H9 (cell line): ENCODE measurements around the gene PNPLA7. TPM values are rescaled to one million over a fixed set of nuclear protein-coding genes. Genes with fewer than 3 reads are reported as not detected.
A peak's percentile ranks its signal among the peaks of the same experiment; 100 is the strongest.

Experiments
- DNase-seq: peaks from one replicate; pipeline ENCODE4 v3.0.0-alpha.2; 2017
- H2AFZ ChIP-seq: one replicate; pipeline ENCODE4 v1.6.1; 2013; ENCODE audit warnings: mild to moderate bottlenecking, low read length, control low read depth, moderate library complexity
- H2AK5ac ChIP-seq: 2 replicates; pipeline ENCODE4 v1.6.1; 2013; ENCODE audit warnings: low read length, control low read depth, mixed read lengths; ENCODE audit not compliant: insufficient read length
- H2BK120ac ChIP-seq: one replicate; pipeline ENCODE4 v1.6.1; 2013; ENCODE audit warnings: low read depth, mild to moderate bottlenecking, low read length, control low read depth, inconsistent platforms; ENCODE audit not compliant: poor library complexity, severe bottlenecking
- H2BK12ac ChIP-seq: 2 replicates; pipeline ENCODE4 v1.6.1; 2013; ENCODE audit warnings: low read length, control low read depth, mixed read lengths, low read depth; ENCODE audit not compliant: insufficient read length
- H2BK15ac ChIP-seq: 2 replicates; pipeline ENCODE4 v1.6.1; 2013; ENCODE audit warnings: low read depth, low read length, control low read depth
- H2BK20ac ChIP-seq: one replicate; pipeline ENCODE4 v1.6.1; 2013; ENCODE audit warnings: low read depth, mild to moderate bottlenecking, low read length, control low read depth, inconsistent platforms; ENCODE audit not compliant: poor library complexity, severe bottlenecking
- H2BK5ac ChIP-seq: 2 replicates; pipeline ENCODE4 v1.6.1; 2013; ENCODE audit warnings: low read length, control low read depth, mixed read lengths; ENCODE audit not compliant: insufficient read length
- H3K14ac ChIP-seq: 2 replicates; pipeline ENCODE4 v1.6.1; 2013; ENCODE audit warnings: low read length, control low read depth; ENCODE audit not compliant: insufficient read depth
- H3K18ac ChIP-seq: 2 replicates; pipeline ENCODE4 v1.6.1; 2013; ENCODE audit warnings: low read depth, mild to moderate bottlenecking, mixed read lengths, low read length, control low read depth; ENCODE audit not compliant: insufficient read length
- H3K23ac ChIP-seq: 2 replicates; pipeline ENCODE4 v1.6.1; 2013; ENCODE audit warnings: low read length, control low read depth, mixed read lengths, low read depth; ENCODE audit not compliant: insufficient read length
- H3K23me2 ChIP-seq: 2 replicates; pipeline ENCODE4 v1.6.1; 2013; ENCODE audit warnings: low read depth, mild to moderate bottlenecking, mixed read lengths, low read length, control low read depth; ENCODE audit not compliant: insufficient read length, poor library complexity, severe bottlenecking
- H3K27ac ChIP-seq: 2 replicates; pipeline ENCODE4 v1.5.1; 2013; ENCODE audit warnings: low read length, control low read depth, mixed read lengths, low read depth; ENCODE audit not compliant: insufficient read length
- H3K27me3 ChIP-seq: 2 replicates; pipeline ENCODE4 v1.6.1; 2013; ENCODE audit warnings: low read length, control low read depth, inconsistent platforms; ENCODE audit not compliant: insufficient read depth
- H3K4ac ChIP-seq: 2 replicates; pipeline ENCODE4 v1.6.1; 2013; ENCODE audit warnings: low read depth, mild to moderate bottlenecking, control low read depth, inconsistent platforms, low read length, moderate library complexity
- H3K4me1 ChIP-seq: 2 replicates; pipeline ENCODE4 v1.6.1; 2013; ENCODE audit warnings: low read length, control low read depth, inconsistent platforms; ENCODE audit not compliant: insufficient read depth
- H3K4me2 ChIP-seq: 2 replicates; pipeline ENCODE4 v1.6.1; 2013; ENCODE audit warnings: low read length, control low read depth, mixed read lengths; ENCODE audit not compliant: insufficient read length, insufficient read depth
- H3K56ac ChIP-seq: 2 replicates; pipeline ENCODE4 v1.6.1; 2013; ENCODE audit warnings: low read depth, mild to moderate bottlenecking, mixed read lengths, low read length, control low read depth; ENCODE audit not compliant: insufficient read length
- H3K79me1 ChIP-seq: 2 replicates; pipeline ENCODE4 v1.6.1; 2013; ENCODE audit warnings: low read depth, mild to moderate bottlenecking, moderate library complexity, low read length, control low read depth, inconsistent platforms; ENCODE audit not compliant: insufficient read depth, poor library complexity, severe bottlenecking
- H3K79me2 ChIP-seq: 2 replicates; pipeline ENCODE4 v1.6.1; 2013; ENCODE audit warnings: low read length, control low read depth, inconsistent platforms; ENCODE audit not compliant: insufficient read depth
- H3K9ac ChIP-seq: 2 replicates; pipeline ENCODE4 v1.6.1; 2013; ENCODE audit warnings: low read length, control low read depth, mixed read lengths; ENCODE audit not compliant: insufficient read length; ENCODE audit errors: extremely low read depth
- H3K9me3 ChIP-seq: one replicate; pipeline ENCODE4 v1.6.1; 2013; ENCODE audit warnings: low read depth, low read length, inconsistent platforms; ENCODE audit not compliant: control insufficient read depth
- H3T11ph ChIP-seq: one replicate; pipeline ENCODE4 v1.6.1; 2013; ENCODE audit warnings: mild to moderate bottlenecking, low read length, control low read depth, inconsistent platforms
- H4K20me1 ChIP-seq: one replicate; pipeline ENCODE4 v1.6.1; 2013; ENCODE audit not compliant: control insufficient read depth, insufficient read length, insufficient read depth
- H4K5ac ChIP-seq: 2 replicates; pipeline ENCODE4 v1.6.1; 2013; ENCODE audit warnings: low read depth, mild to moderate bottlenecking, mixed read lengths, low read length, control low read depth; ENCODE audit not compliant: insufficient read length
- H4K8ac ChIP-seq: replicated peaks from 2 replicates; pipeline ENCODE4 v1.6.1; 2013; ENCODE audit warnings: low read length, control low read depth, mixed read lengths, low read depth; ENCODE audit not compliant: insufficient read length
- H4K91ac ChIP-seq: 2 replicates; pipeline ENCODE4 v1.6.1; 2013; ENCODE audit warnings: low read depth, mild to moderate bottlenecking, moderate library complexity, mixed read lengths, low read length, control low read depth; ENCODE audit not compliant: insufficient read length
- H3K27ac Mint-ChIP-seq, 3 experiments: 2 replicates in 2 of 3; 3 replicates in 1 of 3; pipeline ENCODE4 v1.8.0; 2020 to 2021; ENCODE audit warnings: mixed read lengths in 3 of 3, mild to moderate bottlenecking in 1 of 3, moderate library complexity in 1 of 3
- H3K27me3 Mint-ChIP-seq: 2 replicates; pipeline ENCODE4 v1.8.0; 2021; ENCODE audit warnings: low read depth, mild to moderate bottlenecking, moderate library complexity, mixed read lengths
- H3K36me3 Mint-ChIP-seq, 3 experiments: 2 replicates in 2 of 3; 3 replicates in 1 of 3; pipeline ENCODE4 v1.8.0; 2020 to 2021; ENCODE audit warnings: low read depth in 3 of 3, mixed read lengths in 3 of 3; ENCODE audit not compliant: insufficient read depth in 1 of 3
- H3K4me1 Mint-ChIP-seq, 2 experiments: 2 replicates each; pipeline ENCODE4 v1.8.0; 2020; ENCODE audit warnings: mixed read lengths in 2 of 2
- H3K4me3 Mint-ChIP-seq, 2 experiments: 2 replicates in 1 of 2; 3 replicates in 1 of 2; pipeline ENCODE4 v1.8.0; 2020 to 2021; ENCODE audit warnings: mild to moderate bottlenecking in 2 of 2, mixed read lengths in 2 of 2, moderate library complexity in 1 of 2
- H3K9me3 Mint-ChIP-seq, 2 experiments: 2 replicates in 1 of 2; 3 replicates in 1 of 2; pipeline ENCODE4 v1.8.0; 2020; ENCODE audit warnings: mild to moderate bottlenecking in 2 of 2, mixed read lengths in 2 of 2, moderate library complexity in 1 of 2
- WGBS: extraction: QIAGEN DNeasy Blood & Tissue Kit; methylation state at CpG from one replicate; pipeline ENCODE4 v1.1.7; 2013; ENCODE audit warnings: missing lambda C conversion rate, low lambda C conversion rate, mixed read lengths; ENCODE audit not compliant: insufficient read length; ENCODE audit errors: extremely low coverage; 5-methylcytosine and 5-hydroxymethylcytosine counted together
- total RNA-seq: library from RNA; stranded (reverse); gene quantifications from 2 replicates; pipeline ENCODE4 v1.2.1, GENCODE V29; 2021
- TF ChIP-seq, protein P1 (sequence below): fragments of 200-600 bp; sonication (generic); conservative IDR thresholded peaks from 3 replicates; pipeline ENCODE4 v1.8.0; 2021; ENCODE audit warnings: antibody characterized with exemption, mild to moderate bottlenecking

PNPLA7 gene
- total RNA-seq, 1 experiment from 2014 or later = 1.8 TPM

DNA sequence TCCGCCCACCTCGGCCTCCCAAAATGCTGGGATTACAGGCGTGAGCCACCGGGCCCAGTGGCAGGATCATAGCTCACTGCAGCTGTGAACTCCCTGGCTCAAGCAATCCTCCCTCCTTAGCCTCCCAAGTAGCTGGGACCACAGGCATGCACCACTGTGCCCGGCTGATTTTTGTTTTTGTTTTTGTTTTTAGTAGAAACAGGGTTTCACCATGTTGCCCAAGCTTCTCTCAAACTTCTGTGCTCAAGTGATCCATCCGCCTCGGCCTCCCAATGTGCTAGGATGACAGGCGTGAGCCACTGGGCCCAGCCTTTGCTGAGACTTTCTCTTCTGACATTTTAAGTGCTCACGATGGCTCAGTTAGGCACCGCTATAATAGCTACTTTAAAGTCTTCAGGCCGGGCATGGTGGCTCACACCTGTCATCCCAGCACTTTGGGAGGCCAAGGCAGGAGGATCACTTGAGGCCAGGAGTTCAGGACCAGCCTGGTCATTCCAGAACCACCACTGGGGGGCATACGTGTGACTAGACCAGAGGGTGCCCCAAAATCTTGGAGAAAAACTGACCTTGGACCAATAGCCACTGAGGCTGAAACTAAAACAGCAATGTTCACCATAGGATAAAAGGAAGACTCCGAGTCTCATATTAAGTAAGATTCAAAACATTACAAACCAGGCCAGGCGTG lies 106.0 kb downstream of the PNPLA7 start:
- Histone ChIP-seq H2AFZ (no peak overlapping the region), H2BK5ac (no peak overlapping the region), H3K79me2 (no peaks in the 10 kb centered on the region), H3K9me3 (no peaks in the 10 kb centered on the region), H3K79me1 (no peaks in the 10 kb centered on the region), H3K56ac (no peak overlapping the region), H3K23ac (no peak overlapping the region), H2AK5ac (no peak overlapping the region), H2BK15ac (no peak overlapping the region), H2BK120ac (no peak overlapping the region), H3K27ac (no peak overlapping the region), H2BK12ac (no peak overlapping the region), H3K4me1 (no peaks in the 10 kb centered on the region), H3T11ph (no peak overlapping the region), H3K27me3 (no peaks in the 10 kb centered on the region), H3K4me2 (no peak overlapping the region), H3K14ac (no peak overlapping the region), H4K20me1 (no peaks in the 10 kb centered on the region), H3K4ac (no peak overlapping the region), H4K91ac (no peak overlapping the region), H4K8ac (no peak overlapping the region), H3K9ac (no peak overlapping the region), H4K5ac (no peak overlapping the region), H3K18ac (no peak overlapping the region), H3K23me2 (no peaks in the 10 kb centered on the region), H2BK20ac (no peak overlapping the region)
- no peak overlapping the region for H3K4me3 Mint-ChIP-seq
- H3K36me3 Mint-ChIP-seq = no peaks in the 10 kb centered on the region; a peak in 2 of 7 replicates
- H3K27ac Mint-ChIP-seq = no peak overlapping the region
- no peak for DNase-seq
- H3K27me3 Mint-ChIP-seq = peaks cover 20% of the 10 kb centered on the region
- 0 out of 5 replicates have a peak, but pooled peaks cover 0 to 1% of the 10 kb centered on the region in 2 experiments for H3K9me3 Mint-ChIP-seq
- TF ChIP-seq, protein P1, sequence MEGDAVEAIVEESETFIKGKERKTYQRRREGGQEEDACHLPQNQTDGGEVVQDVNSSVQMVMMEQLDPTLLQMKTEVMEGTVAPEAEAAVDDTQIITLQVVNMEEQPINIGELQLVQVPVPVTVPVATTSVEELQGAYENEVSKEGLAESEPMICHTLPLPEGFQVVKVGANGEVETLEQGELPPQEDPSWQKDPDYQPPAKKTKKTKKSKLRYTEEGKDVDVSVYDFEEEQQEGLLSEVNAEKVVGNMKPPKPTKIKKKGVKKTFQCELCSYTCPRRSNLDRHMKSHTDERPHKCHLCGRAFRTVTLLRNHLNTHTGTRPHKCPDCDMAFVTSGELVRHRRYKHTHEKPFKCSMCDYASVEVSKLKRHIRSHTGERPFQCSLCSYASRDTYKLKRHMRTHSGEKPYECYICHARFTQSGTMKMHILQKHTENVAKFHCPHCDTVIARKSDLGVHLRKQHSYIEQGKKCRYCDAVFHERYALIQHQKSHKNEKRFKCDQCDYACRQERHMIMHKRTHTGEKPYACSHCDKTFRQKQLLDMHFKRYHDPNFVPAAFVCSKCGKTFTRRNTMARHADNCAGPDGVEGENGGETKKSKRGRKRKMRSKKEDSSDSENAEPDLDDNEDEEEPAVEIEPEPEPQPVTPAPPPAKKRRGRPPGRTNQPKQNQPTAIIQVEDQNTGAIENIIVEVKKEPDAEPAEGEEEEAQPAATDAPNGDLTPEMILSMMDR = peak; percentile 20; the same call in 1 of the 3 replicates
- no CpG with 5 or more reads among the region's 14 CpGs for WGBS
- peaks cover 7 to 12% of the 10 kb centered on the region in 2 experiments for H3K4me1 Mint-ChIP-seq
